HepG2 (cell line): ENCODE data around the gene GLCE. TPM values are rescaled to one million over a fixed set of nuclear protein-coding genes. Genes with fewer than 3 reads are reported as not detected.

Experiments
- DPF2 ChIP-seq: sonication (generic); formaldehyde crosslinking; IDR thresholded peaks from 2 replicates; pipeline ENCODE4 v1.4.0; 2020; ENCODE audit warnings: mild to moderate bottlenecking, low read depth, missing genetic modification reagents, borderline replicate concordance
- ELK4 ChIP-seq: sonication (generic); formaldehyde crosslinking; IDR thresholded peaks from 2 replicates; pipeline ENCODE4 v1.9.0; 2021; ENCODE audit warnings: missing genetic modification reagents, borderline replicate concordance
- HDAC6 ChIP-seq: fragments of 200-600 bp; sonication (generic); IDR thresholded peaks from 2 replicates; pipeline ENCODE4 v1.7.0; 2017; ENCODE audit warnings: mild to moderate bottlenecking, antibody characterized with exemption, low read length, low read depth
- KAT8 ChIP-seq: IDR thresholded peaks from 2 replicates; pipeline ENCODE4 v1.6.1; 2016; ENCODE audit warnings: missing genetic modification reagents, missing compliant biosample characterization
- KDM4B ChIP-seq: sonication (generic); formaldehyde crosslinking; IDR thresholded peaks from 2 replicates; pipeline ENCODE4 v1.4.0; 2020; ENCODE audit warnings: missing genetic modification reagents
- KDM5A ChIP-seq: fragments of 200-600 bp; sonication (generic); IDR thresholded peaks from 2 replicates; pipeline ENCODE4 v1.7.0; 2018; ENCODE audit warnings: antibody characterized with exemption, mild to moderate bottlenecking, low read length, borderline replicate concordance
- NCOA2 ChIP-seq: sonication (generic); formaldehyde crosslinking; IDR thresholded peaks from 2 replicates; pipeline ENCODE4 v1.8.0; 2022; ENCODE audit warnings: inconsistent platforms
- NONO ChIP-seq, 2 experiments: fragments of 450-650 bp in 1 of 2; sonication (generic) in 1 of 2; formaldehyde crosslinking in 1 of 2; IDR thresholded peaks in 1 of 2; conservative IDR thresholded peaks in 1 of 2; 2 replicates each; pipeline versions ENCODE4 v1.6.1 to v1.8.0; 2017 to 2022; ENCODE audit warnings: mild to moderate bottlenecking in 1 of 2, missing genetic modification reagents in 1 of 2, moderate library complexity in 1 of 2
- NR2C2 ChIP-seq: sonication (generic); formaldehyde crosslinking; IDR thresholded peaks from 2 replicates; pipeline ENCODE4 v1.4.0; 2020; ENCODE audit warnings: missing genetic modification reagents, mild to moderate bottlenecking, moderate library complexity, borderline replicate concordance
- RARA ChIP-seq: IDR thresholded peaks from 2 replicates; pipeline ENCODE4 v1.6.1; 2016; ENCODE audit warnings: missing genetic modification reagents, missing compliant biosample characterization
- SIX4 ChIP-seq: sonication (generic); formaldehyde crosslinking; IDR thresholded peaks from 2 replicates; pipeline ENCODE4 v1.4.0; 2020; ENCODE audit warnings: missing genetic modification reagents
- ZBTB8A ChIP-seq: sonication (generic); formaldehyde crosslinking; IDR thresholded peaks from 2 replicates; pipeline ENCODE4 v1.4.0; 2020; ENCODE audit warnings: mild to moderate bottlenecking, low read depth, missing genetic modification reagents, borderline replicate concordance
- ZFX ChIP-seq: sonication (generic); formaldehyde crosslinking; IDR thresholded peaks from 2 replicates; pipeline ENCODE4 v1.4.0; 2020; ENCODE audit warnings: mild to moderate bottlenecking, low read depth, missing genetic modification reagents, moderate library complexity
- ZNF644 ChIP-seq: IDR thresholded peaks from 2 replicates; pipeline ENCODE4 v1.6.1; 2016; ENCODE audit warnings: low read depth
- ZSCAN21 ChIP-seq: sonication (generic); formaldehyde crosslinking; IDR thresholded peaks from 2 replicates; pipeline ENCODE4 v1.8.0; 2022; ENCODE audit warnings: mild to moderate bottlenecking, missing genetic modification reagents, moderate library complexity, borderline replicate concordance
- polyA plus RNA-seq, 8 experiments: library from polyadenylated mRNA; depleted of rRNA in 3 of 8; stranded (reverse) in 7 of 8; unstranded in 1 of 8; fragments of >200 nt; fragmentation: Illumina TruSeq in 4 of 8; extraction: Trizol in 4 of 8; gene quantifications; 2 replicates each; pipeline versions ENCODE4 v1.2.1 to v1.2.3, GENCODE V29; 2011 to 2016; ENCODE audit warnings: low read depth in 4 of 8, missing spikeins in 1 of 8, mixed read lengths in 1 of 8; ENCODE audit not compliant: insufficient read depth in 1 of 8
- total RNA-seq, 5 experiments: library from RNA; depleted of rRNA; stranded (reverse); fragments of >200 nt; fragmentation: Illumina TruSeq; extraction: Trizol; gene quantifications; 2 replicates each; pipeline ENCODE4 v1.2.3, GENCODE V29; 2016; ENCODE audit warnings: low read depth in 1 of 5
- TF ChIP-seq, protein P1 (sequence below): sonication (generic); formaldehyde crosslinking; IDR thresholded peaks from 2 replicates; pipeline ENCODE4 v1.5.0; 2020; ENCODE audit warnings: mild to moderate bottlenecking, missing genetic modification reagents
- TF ChIP-seq, protein P2 (sequence below): sonication (generic); formaldehyde crosslinking; IDR thresholded peaks from 2 replicates; pipeline ENCODE4 v1.4.0; 2020; ENCODE audit warnings: missing genetic modification reagents, borderline replicate concordance
- TF ChIP-seq, protein P3 (sequence below): sonication (generic); formaldehyde crosslinking; IDR thresholded peaks from 2 replicates; pipeline ENCODE4 v1.5.0; 2020; ENCODE audit warnings: mild to moderate bottlenecking, missing genetic modification reagents, borderline replicate concordance
- TF ChIP-seq, protein P4 (sequence below), 2 experiments: sonication (generic) in 1 of 2; formaldehyde crosslinking in 1 of 2; IDR thresholded peaks; 2 replicates each; pipeline versions ENCODE4 v1.4.0 to v1.6.1; 2018 to 2020; ENCODE audit warnings: missing genetic modification reagents in 2 of 2, borderline replicate concordance in 1 of 2, low read depth in 1 of 2, mild to moderate bottlenecking in 1 of 2, missing biosample characterization in 1 of 2

GLCE gene
- total and polyA plus RNA-seq, 2 of the 13 experiments (the other 11 are each of a cell fraction or from before 2014, with no cell fraction given): 12.9 to 23.4 TPM

GRCh38 chr15:69126054-69126469 is 34.4 kb upstream of the GLCE start (continued):
- no peak for TF ChIP-seq NONO (IDR thresholded peaks at IDR 0.05)
- peak; percentile 59; the same call in 1 of the 2 replicates for TF ChIP-seq NONO (CRISPR knock-in tag; conservative IDR thresholded peaks at IDR 0.05)
- TF ChIP-seq, protein P1, sequence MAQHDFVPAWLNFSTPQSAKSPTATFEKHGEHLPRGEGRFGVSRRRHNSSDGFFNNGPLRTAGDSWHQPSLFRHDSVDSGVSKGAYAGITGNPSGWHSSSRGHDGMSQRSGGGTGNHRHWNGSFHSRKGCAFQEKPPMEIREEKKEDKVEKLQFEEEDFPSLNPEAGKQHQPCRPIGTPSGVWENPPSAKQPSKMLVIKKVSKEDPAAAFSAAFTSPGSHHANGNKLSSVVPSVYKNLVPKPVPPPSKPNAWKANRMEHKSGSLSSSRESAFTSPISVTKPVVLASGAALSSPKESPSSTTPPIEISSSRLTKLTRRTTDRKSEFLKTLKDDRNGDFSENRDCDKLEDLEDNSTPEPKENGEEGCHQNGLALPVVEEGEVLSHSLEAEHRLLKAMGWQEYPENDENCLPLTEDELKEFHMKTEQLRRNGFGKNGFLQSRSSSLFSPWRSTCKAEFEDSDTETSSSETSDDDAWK (CRISPR knock-in tag): no peak
- TF ChIP-seq ZFX: peak; percentile 73
- peak; percentile 64 for TF ChIP-seq KAT8 (CRISPR knock-in tag)
- TF ChIP-seq ELK4 (CRISPR knock-in tag): no peak
- TF ChIP-seq DPF2 (CRISPR knock-in tag): peak; percentile 17; the same call in 1 of the 2 replicates
- no peak for TF ChIP-seq KDM5A
- TF ChIP-seq, protein P2, sequence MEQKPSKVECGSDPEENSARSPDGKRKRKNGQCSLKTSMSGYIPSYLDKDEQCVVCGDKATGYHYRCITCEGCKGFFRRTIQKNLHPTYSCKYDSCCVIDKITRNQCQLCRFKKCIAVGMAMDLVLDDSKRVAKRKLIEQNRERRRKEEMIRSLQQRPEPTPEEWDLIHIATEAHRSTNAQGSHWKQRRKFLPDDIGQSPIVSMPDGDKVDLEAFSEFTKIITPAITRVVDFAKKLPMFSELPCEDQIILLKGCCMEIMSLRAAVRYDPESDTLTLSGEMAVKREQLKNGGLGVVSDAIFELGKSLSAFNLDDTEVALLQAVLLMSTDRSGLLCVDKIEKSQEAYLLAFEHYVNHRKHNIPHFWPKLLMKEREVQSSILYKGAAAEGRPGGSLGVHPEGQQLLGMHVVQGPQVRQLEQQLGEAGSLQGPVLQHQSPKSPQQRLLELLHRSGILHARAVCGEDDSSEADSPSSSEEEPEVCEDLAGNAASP (CRISPR knock-in tag): peak; percentile 97
- peak; percentile 78 for TF ChIP-seq NR2C2
- TF ChIP-seq, protein P3, sequence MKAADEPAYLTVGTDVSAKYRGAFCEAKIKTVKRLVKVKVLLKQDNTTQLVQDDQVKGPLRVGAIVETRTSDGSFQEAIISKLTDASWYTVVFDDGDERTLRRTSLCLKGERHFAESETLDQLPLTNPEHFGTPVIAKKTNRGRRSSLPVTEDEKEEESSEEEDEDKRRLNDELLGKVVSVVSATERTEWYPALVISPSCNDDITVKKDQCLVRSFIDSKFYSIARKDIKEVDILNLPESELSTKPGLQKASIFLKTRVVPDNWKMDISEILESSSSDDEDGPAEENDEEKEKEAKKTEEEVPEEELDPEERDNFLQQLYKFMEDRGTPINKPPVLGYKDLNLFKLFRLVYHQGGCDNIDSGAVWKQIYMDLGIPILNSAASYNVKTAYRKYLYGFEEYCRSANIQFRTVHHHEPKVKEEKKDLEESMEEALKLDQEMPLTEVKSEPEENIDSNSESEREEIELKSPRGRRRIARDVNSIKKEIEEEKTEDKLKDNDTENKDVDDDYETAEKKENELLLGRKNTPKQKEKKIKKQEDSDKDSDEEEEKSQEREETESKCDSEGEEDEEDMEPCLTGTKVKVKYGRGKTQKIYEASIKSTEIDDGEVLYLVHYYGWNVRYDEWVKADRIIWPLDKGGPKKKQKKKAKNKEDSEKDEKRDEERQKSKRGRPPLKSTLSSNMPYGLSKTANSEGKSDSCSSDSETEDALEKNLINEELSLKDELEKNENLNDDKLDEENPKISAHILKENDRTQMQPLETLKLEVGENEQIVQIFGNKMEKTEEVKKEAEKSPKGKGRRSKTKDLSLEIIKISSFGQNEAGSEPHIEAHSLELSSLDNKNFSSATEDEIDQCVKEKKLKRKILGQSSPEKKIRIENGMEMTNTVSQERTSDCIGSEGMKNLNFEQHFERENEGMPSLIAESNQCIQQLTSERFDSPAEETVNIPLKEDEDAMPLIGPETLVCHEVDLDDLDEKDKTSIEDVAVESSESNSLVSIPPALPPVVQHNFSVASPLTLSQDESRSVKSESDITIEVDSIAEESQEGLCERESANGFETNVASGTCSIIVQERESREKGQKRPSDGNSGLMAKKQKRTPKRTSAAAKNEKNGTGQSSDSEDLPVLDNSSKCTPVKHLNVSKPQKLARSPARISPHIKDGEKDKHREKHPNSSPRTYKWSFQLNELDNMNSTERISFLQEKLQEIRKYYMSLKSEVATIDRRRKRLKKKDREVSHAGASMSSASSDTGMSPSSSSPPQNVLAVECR (CRISPR knock-in tag): peak; percentile 51; the same call in 1 of the 2 replicates
- peak; percentile 98 for TF ChIP-seq RARA (CRISPR knock-in tag)
- peak; percentile 94 for TF ChIP-seq NCOA2
- TF ChIP-seq, protein P4, sequence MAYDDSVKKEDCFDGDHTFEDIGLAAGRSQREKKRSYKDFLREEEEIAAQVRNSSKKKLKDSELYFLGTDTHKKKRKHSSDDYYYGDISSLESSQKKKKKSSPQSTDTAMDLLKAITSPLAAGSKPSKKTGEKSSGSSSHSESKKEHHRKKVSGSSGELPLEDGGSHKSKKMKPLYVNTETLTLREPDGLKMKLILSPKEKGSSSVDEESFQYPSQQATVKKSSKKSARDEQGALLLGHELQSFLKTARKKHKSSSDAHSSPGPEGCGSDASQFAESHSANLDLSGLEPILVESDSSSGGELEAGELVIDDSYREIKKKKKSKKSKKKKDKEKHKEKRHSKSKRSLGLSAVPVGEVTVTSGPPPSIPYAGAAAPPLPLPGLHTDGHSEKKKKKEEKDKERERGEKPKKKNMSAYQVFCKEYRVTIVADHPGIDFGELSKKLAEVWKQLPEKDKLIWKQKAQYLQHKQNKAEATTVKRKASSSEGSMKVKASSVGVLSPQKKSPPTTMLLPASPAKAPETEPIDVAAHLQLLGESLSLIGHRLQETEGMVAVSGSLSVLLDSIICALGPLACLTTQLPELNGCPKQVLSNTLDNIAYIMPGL (CRISPR knock-in tag; IDR thresholded peaks at IDR 0.05; ENCODE audit: borderline replicate concordance in 1 of 2, low read depth in 1 of 2): peak in 1 of 2 experiments; percentile 43; a peak in 1 of 4 replicates
- no peak for TF ChIP-seq HDAC6
- peak; percentile 27; the same call in 1 of the 2 replicates for TF ChIP-seq SIX4 (CRISPR knock-in tag)
- TF ChIP-seq ZSCAN21: no peak
- TF ChIP-seq ZBTB8A (CRISPR knock-in tag): no peak
- TF ChIP-seq ZNF644: peak; percentile 90
- TF ChIP-seq KDM4B (CRISPR knock-in tag): peak; percentile 73; the same call in 1 of the 2 replicates
